PC-9 (cell line): ENCODE data around the gene CASQ2. TPM values are rescaled to one million over a fixed set of nuclear protein-coding genes. Genes with fewer than 3 reads are reported as not detected.

Source experiments
- BruUV-seq: library from RNA; stranded (reverse); fragments of 400-500 nt; replicated peaks from 2 replicates; lab custom pipeline; 2021; lab: Mats Ljungman, UMichigan
- CTCF ChIA-PET: fragments of 300-600 bp; sonication (Branson Sonifier 250); formaldehyde crosslinking; loops from one replicate; lab custom pipeline; 2022; ENCODE audit warnings: antibody characterized with exemption; lab: Charles Lee
- POLR2A ChIA-PET: fragments of 300-600 bp; sonication (Branson Sonifier 250); formaldehyde crosslinking; loops from one replicate; lab custom pipeline; 2022; ENCODE audit warnings: antibody characterized with exemption; ENCODE audit not compliant: unreplicated experiment; lab: Charles Lee
- DNase-seq, 2 experiments: peaks; one replicate each; pipeline versions ENCODE4 v3.0.0 to v3.0.0-alpha.2; 2015 to 2022; ENCODE audit warnings: mixed read lengths in 1 of 2
- H2AFZ ChIP-seq: fragments of 200-600 bp; sonication (generic); 2 replicates; pipeline ENCODE4 v1.8.1; 2017; ENCODE audit warnings: antibody characterized with exemption
- H3F3A ChIP-seq: fragments of 200-600 bp; sonication (generic); 2 replicates; pipeline ENCODE4 v1.8.1; 2017; ENCODE audit warnings: antibody characterized with exemption, mild to moderate bottlenecking, low read depth; ENCODE audit not compliant: insufficient read depth
- H3K27ac ChIP-seq: fragments of 200-600 bp; sonication (generic); 2 replicates; pipeline ENCODE4 v1.6.1; 2016; ENCODE audit warnings: mixed run types
- H3K27me3 ChIP-seq: fragments of 200-600 bp; sonication (generic); 2 replicates; pipeline ENCODE4 v1.6.1; 2016; ENCODE audit warnings: low read depth, mixed run types; ENCODE audit not compliant: insufficient read depth
- H3K36me3 ChIP-seq: fragments of 200-600 bp; sonication (generic); 2 replicates; pipeline ENCODE4 v1.6.1; 2016; ENCODE audit warnings: low read depth, mixed run types
- H3K4me1 ChIP-seq: fragments of 200-600 bp; sonication (generic); replicated peaks from 2 replicates; pipeline ENCODE4 v1.6.1; 2016; ENCODE audit warnings: mixed run types; ENCODE audit not compliant: insufficient read depth
- H3K4me2 ChIP-seq: fragments of 200-600 bp; sonication (generic); 2 replicates; pipeline ENCODE4 v1.6.1; 2017; ENCODE audit warnings: mixed run types
- H3K4me3 ChIP-seq: fragments of 200-600 bp; sonication (generic); 2 replicates; pipeline ENCODE4 v1.6.1; 2016; ENCODE audit warnings: mixed run types
- H3K79me2 ChIP-seq: fragments of 200-600 bp; sonication (generic); 2 replicates; pipeline ENCODE4 v1.6.1; 2017; ENCODE audit warnings: low read depth, mixed run types
- H3K9me2 ChIP-seq: fragments of 200-600 bp; sonication (generic); 2 replicates; pipeline ENCODE4 v1.8.1; 2017; ENCODE audit warnings: mild to moderate bottlenecking; ENCODE audit not compliant: insufficient read depth
- H3K9me3 ChIP-seq: fragments of 200-600 bp; sonication (generic); 2 replicates; pipeline ENCODE4 v1.8.1; 2016; ENCODE audit warnings: low read depth; ENCODE audit not compliant: insufficient read depth
- H4K20me1 ChIP-seq: fragments of 200-600 bp; sonication (generic); 2 replicates; pipeline ENCODE4 v1.8.1; 2017; ENCODE audit not compliant: insufficient read depth
- EZH2 ChIP-seq: fragments of 200-600 bp; sonication (generic); IDR thresholded peaks from 2 replicates; pipeline ENCODE4 v1.8.0; 2017; ENCODE audit warnings: antibody characterized with exemption, low read depth
- intact Hi-C: fragments of 100-400 bp; cut with micrococcal nuclease; formaldehyde crosslinking; loops from one replicate; pipeline ENCODE4 v1.10.0; 2022; ENCODE audit not compliant: unreplicated experiment
- total RNA-seq: library from RNA; stranded (reverse); gene quantifications from 2 replicates; pipeline ENCODE4 v1.2.3, GENCODE V29; 2021
- TF ChIP-seq, protein P1 (sequence below): fragments of 200-600 bp; sonication (generic); conservative IDR thresholded peaks from 2 replicates; pipeline ENCODE4 v1.6.1; 2017; ENCODE audit warnings: mixed run types, antibody characterized with exemption, mild to moderate bottlenecking, moderate library complexity

Gene CASQ2
- total RNA-seq, 1 experiment from 2014 or later, result not detected

DNA sequence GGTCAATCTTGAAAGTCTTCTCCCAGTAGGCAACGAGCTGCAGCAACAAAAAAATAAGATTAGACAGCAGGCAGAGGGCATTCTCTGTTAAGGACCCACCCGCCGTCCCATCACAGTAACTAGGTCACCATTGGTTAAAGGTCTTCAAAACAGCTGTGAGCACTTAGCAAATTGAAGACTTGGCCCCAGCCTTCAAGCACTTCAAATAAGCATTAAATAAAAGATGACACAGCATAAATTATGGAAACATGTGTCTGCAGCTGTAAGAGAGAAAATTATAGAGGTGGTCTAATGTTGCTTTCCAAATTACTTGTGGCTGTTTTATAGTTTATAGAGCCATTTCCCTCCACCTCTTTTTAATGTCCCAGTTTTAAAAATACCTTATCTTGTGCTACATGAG is 65.6 kb downstream of the CASQ2 start:
- BruUV-seq, result no TSS peak
- no peak overlapping the region for H3K4me2 ChIP-seq
- no peaks in the 10 kb centered on the region for H3K27me3 ChIP-seq
- POLR2A ChIA-PET, result no interaction called here
- H2AFZ ChIP-seq, result no peak overlapping the region
- H3K4me1 ChIP-seq, result peaks cover 23% of the 10 kb centered on the region
- no peaks in the 10 kb centered on the region; the same call in 1 of the 2 replicates for H3F3A ChIP-seq
- intact Hi-C loops, result no loop called here
- H3K27ac ChIP-seq, result no peak overlapping the region
- H4K20me1 ChIP-seq, result no peaks in the 10 kb centered on the region
- no peaks in the 10 kb centered on the region for H3K9me2 ChIP-seq
- H3K79me2 ChIP-seq, result no peaks in the 10 kb centered on the region
- H3K36me3 ChIP-seq, result no peaks in the 10 kb centered on the region
- no peak for DNase-seq
- no peak overlapping the region for H3K4me3 ChIP-seq
- CTCF ChIA-PET, result interaction anchor here (1.0 kb wide), 1 partner anchor 62 kb away, joined by 3 read pairs; no protein-coding TSS in a partner anchor
- H3K9me3 ChIP-seq, result no peaks in the 10 kb centered on the region
- TF ChIP-seq EZH2, result no peak
- TF ChIP-seq, protein P1, sequence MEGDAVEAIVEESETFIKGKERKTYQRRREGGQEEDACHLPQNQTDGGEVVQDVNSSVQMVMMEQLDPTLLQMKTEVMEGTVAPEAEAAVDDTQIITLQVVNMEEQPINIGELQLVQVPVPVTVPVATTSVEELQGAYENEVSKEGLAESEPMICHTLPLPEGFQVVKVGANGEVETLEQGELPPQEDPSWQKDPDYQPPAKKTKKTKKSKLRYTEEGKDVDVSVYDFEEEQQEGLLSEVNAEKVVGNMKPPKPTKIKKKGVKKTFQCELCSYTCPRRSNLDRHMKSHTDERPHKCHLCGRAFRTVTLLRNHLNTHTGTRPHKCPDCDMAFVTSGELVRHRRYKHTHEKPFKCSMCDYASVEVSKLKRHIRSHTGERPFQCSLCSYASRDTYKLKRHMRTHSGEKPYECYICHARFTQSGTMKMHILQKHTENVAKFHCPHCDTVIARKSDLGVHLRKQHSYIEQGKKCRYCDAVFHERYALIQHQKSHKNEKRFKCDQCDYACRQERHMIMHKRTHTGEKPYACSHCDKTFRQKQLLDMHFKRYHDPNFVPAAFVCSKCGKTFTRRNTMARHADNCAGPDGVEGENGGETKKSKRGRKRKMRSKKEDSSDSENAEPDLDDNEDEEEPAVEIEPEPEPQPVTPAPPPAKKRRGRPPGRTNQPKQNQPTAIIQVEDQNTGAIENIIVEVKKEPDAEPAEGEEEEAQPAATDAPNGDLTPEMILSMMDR, result no peak

DNA sequence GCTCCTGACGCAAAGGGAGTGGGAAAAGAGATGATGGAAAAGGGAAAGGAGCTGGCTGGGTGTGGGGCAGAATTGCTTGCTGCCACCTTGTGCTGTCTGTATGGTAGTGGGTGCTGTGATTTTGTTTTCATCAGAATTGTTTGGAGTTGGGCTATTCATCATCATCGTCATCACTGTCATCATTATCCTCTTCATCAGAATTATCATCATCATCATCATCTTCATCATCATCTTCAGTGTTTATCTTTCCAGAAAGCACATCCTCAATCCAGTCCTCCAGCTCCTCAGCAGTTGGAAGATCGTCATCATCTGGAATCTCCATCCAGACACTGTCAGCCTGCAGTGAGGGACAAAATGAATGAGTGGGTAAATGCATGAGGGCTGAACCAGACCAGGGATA is 67.4 kb downstream of the CASQ2 start:
- CTCF ChIA-PET, result no interaction called here
- Histone ChIP-seq H3K36me3 (no peaks in the 10 kb centered on the region), H4K20me1 (no peaks in the 10 kb centered on the region), H3K9me3 (no peaks in the 10 kb centered on the region), H3K9me2 (no peaks in the 10 kb centered on the region), H3F3A (no peaks in the 10 kb centered on the region; the same call in 1 of the 2 replicates), H3K4me2 (no peak overlapping the region), H3K4me1 (peaks cover 12% of the 10 kb centered on the region), H3K79me2 (no peaks in the 10 kb centered on the region), H3K4me3 (no peak overlapping the region), H2AFZ (no peak overlapping the region), H3K27me3 (no peaks in the 10 kb centered on the region), H3K27ac (no peak overlapping the region)
- BruUV-seq, result no TSS peak
- intact Hi-C loops, result no loop called here
- DNase-seq, result no peak
- TF ChIP-seq, protein P1, result no peak
- TF ChIP-seq EZH2, result no peak
- POLR2A ChIA-PET, result no interaction called here

DNA sequence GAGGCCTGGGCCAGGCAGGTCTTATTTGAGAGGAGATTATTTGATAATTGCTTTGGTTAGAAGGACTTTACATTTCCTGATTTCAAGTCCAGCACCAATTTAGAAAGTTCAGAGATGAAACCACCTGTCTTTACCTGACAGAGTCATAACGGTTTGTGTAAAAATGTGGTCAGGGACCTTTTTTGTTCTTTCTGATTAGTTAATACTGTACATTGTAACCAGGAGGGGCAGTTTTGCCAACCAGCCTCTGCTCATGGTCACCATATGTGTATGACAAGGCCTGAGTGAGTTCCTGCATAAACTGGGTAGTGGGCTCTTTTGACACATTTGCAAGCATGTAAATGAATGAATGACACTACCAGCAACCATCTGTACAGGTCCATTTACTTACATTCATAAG is 70.9 kb downstream of the CASQ2 start:
- Histone ChIP-seq H3K9me2 (no peaks in the 10 kb centered on the region), H3K4me2 (no peak overlapping the region), H3K4me1 (no peaks in the 10 kb centered on the region), H3K9me3 (no peaks in the 10 kb centered on the region), H2AFZ (no peak overlapping the region), H3F3A (no peaks in the 10 kb centered on the region), H4K20me1 (no peaks in the 10 kb centered on the region), H3K79me2 (no peaks in the 10 kb centered on the region), H3K27ac (no peak overlapping the region), H3K27me3 (no peaks in the 10 kb centered on the region), H3K4me3 (no peak overlapping the region), H3K36me3 (no peaks in the 10 kb centered on the region)
- ChIA-PET POLR2A (no interaction called here), CTCF (no interaction called here)
- TF ChIP-seq, protein P1, result no peak
- no peak for TF ChIP-seq EZH2
- no peak for DNase-seq
- no TSS peak for BruUV-seq
- intact Hi-C loops, result no loop called here
